HG03095 (cell line): ENCODE measurements around the gene SLC25A2.
"Not testable (repeated sequence)": the region's sequence is repeated elsewhere in the genome, so short reads cannot be mapped to it uniquely, and the experiment has no call there.

Experiments
- ATAC-seq: cut with Tn5 transposase; IDR thresholded peaks from one replicate; pipeline ENCODE4 v1.9.1; 2021; ENCODE audit warnings: moderate library complexity; ENCODE audit not compliant: unreplicated experiment

Gene SLC25A2

DNA sequence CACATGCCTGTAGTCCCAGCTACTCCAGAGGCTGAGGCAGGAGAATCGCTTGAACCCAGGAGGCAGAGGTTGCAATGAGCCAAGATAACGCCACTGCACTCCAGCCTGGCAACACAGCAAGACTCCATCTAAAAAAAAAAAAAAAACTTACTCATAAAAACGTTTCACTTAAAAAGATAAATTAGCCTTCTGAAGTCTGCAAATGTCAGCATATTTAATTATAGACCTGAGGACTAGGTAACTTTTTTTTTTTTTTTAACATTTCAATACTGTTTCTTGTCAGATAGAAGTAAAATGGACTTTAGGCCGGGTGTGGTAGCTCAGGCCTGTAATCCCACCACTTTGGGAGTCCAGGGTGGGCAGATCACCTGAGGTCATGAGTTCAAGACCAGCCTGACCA, 13.1 kb upstream of the SLC25A2 start:
- not testable (repeated sequence) for ATAC-seq

DNA sequence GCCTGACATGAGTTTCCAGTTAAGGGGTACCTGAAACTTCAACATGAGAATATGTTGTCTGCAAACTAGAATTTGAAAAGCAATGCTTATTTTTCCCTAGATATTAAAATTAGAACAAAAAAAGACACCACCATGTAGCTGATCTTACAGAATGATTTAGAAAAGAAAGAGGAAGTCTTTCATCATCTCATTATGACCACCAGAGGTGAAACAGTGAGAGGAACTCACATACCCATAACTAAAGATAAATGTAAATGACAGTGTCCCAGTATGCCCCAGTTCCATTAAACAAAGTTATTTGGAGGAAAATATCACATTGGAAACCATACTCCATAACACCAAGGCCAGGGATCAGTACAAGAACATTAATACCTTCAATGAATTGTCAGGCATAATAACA, 9.9 kb upstream of the SLC25A2 start:
- ATAC-seq = no peak

DNA sequence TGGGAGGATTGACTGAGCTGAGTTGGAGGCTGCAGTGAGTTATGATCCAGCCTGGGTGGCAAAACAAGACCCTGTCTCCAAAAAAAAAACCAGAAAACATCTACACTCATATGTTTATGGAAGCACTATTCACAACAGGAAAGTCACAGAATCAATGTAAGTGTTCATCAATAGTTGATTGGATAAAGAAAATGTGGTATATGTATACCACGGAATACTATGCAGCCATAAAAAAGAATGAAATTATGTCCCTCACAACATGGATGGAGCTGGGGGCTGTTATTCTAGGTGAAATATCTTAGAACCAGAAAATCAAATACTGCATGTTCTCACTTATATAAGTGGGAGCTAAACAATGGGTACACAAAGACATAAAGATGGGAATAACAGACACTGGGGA, 2.8 kb upstream of the SLC25A2 start:
- no peak for ATAC-seq

DNA sequence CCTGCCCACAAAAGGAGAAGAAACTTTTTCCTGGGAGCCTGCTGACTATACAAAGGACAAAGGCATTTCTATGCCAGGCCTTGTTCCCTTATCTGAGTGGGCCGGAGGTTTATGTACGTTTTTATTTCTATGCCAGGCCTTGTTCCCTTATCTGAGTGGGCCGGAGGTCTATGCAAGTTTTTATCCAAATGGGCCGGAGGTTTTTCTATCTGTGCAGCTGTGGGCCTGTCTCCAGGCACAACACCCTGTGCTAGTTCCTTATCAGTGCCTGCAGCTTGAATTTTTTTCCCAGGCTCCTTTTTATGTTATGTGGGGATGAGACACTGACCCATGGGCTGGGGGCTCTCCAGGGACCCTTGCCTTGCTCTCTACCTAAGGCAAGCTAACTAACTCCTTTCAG, 5.5 kb downstream of the SLC25A2 start:
- no peak for ATAC-seq

DNA sequence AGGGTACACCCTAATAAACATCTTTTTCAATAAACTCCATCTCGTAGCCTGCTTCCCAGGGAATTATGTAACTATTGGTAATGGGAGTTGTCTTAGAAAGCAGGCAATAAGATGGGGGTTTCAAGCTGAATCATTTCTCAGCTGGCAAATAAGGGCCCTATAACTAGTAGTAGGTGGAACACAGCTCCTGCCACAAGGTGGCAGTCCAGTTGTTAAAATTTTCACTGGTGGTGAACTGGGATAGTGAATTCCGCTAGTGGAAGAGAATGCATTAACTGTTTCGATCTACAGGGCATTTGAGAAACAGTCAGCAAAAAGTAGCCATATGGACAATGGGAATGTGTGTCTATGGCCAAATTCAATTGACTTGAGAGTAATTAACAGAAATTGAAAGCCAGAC, 30.9 kb downstream of the SLC25A2 start:
- ATAC-seq = no peak

DNA sequence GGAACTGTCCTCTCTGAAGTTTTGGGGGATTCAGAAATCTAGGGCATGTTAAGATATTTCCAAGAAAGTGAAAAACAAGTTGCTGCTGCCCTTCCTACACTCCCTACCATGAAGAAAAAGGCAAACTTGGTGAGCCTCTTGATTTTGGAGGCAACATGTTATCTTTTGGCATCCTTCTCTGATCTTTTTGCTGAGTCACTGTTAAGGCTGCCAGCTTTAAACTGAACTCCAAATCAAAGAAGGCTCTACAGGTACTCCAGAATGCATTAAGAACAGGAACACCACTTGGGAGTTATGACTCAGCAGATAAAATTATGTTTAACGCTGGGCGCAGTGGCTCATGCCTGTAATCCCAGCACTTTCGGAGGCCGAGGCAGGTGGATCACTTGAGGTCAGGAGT, 34.7 kb downstream of the SLC25A2 start:
- ATAC-seq = no peak

DNA sequence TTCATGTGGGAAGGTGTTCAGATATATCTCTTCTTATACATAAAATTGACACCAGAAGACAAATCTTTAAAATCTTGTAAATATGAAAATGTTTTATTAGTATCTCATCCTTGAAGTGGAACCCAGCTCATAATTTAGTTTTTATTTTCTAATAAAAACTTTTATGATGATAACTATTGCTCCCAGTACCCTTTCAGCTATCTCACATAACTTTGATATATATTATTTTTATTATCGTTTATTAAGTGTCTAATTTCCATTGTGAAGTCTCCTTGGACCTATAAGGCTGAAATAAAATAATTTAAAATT, 42.7 kb downstream of the SLC25A2 start:
- ATAC-seq = no peak

DNA sequence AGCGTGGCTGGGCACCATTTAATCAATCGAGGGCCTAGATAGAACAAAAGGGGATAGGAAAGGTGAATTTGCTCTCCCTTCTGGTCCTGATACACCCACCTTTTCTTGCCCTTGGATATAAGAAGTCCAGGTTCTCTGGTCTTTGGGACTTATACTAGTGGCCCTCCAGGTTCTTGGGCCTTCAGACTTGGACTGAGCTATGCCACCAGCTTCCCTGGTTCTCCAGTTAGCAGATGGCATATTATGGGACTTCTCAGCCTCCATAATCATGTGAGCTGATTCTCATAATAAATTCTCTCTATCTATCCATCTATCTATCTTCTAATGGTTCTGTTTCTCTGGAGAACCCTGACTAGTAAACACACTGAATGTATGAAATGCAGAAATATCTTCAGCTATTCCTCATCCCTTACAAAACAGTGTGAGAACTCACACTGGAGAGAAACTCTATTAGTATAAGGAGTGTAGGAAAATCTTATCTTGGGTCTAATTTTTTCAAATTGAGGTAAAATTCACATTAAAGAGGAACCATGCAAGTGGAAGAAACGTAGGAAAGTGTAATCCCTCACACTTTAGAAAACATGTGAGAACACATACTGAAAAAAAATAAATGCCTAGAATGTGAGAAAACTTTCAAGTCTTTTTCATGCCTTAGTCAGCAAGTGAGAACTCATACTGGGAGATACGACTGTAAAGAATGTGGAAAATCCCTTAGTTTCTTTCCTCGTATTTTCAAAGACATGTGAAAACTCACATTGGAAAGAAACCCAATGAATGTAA, 43.2 kb downstream of the SLC25A2 start:
- ATAC-seq = no peak

DNA sequence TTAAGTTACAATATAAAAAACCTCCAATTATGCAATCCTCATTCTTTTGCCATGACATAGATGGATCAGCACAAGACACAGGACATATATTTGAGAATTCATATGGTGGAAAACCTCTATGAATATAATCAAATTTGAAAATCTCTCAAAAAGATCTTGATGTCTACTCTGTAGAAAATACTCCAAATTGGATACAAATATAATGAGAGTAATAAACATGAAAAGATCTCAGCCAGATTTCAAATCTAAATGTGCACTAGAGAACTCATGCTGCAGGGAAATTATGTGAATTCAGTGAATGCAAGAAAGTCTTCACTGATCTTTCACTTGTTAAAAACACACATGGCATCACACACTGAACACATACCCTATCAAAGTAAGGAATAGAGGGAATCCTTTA, 44.9 kb downstream of the SLC25A2 start:
- ATAC-seq = no peak

DNA sequence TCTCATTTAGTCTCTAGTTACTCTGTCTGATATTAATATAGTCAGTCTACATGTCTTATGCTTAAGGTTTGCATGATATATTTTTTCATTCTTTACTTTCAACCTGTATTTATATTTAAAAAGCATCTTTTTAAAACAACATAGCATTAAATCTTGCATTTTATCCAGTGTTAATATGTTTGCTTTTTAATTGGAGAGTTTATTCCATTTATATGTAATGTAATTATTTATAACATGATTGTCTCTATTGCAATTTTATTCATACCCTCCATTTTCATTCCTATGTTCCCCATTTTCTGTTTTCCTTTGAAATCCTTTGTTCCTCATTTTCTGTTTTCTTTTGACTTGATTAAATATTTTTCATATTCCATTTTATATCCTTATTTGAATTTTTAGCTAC, 45.4 kb downstream of the SLC25A2 start:
- ATAC-seq = no peak
